GM18951 (cell line): Measurements from ENCODE around the gene TCF7L1.

Source experiments
- POLR2A ChIP-seq: IDR thresholded peaks from 4 replicates; pipeline ENCODE4 v1.6.1; 2011; ENCODE audit warnings: mild to moderate bottlenecking; ENCODE audit not compliant: insufficient read length, insufficient read depth; ENCODE audit errors: extremely low read depth
- in situ Hi-C: fragments of 300-500 bp; cut with MboI; formaldehyde crosslinking; loops from one replicate; pipeline ENCODE4 v1.12.0; 2022; ENCODE audit warnings: low sequenced_read_pairs, mixed read lengths, inconsistent platforms; ENCODE audit not compliant: unreplicated experiment

TCF7L1 gene

DNA sequence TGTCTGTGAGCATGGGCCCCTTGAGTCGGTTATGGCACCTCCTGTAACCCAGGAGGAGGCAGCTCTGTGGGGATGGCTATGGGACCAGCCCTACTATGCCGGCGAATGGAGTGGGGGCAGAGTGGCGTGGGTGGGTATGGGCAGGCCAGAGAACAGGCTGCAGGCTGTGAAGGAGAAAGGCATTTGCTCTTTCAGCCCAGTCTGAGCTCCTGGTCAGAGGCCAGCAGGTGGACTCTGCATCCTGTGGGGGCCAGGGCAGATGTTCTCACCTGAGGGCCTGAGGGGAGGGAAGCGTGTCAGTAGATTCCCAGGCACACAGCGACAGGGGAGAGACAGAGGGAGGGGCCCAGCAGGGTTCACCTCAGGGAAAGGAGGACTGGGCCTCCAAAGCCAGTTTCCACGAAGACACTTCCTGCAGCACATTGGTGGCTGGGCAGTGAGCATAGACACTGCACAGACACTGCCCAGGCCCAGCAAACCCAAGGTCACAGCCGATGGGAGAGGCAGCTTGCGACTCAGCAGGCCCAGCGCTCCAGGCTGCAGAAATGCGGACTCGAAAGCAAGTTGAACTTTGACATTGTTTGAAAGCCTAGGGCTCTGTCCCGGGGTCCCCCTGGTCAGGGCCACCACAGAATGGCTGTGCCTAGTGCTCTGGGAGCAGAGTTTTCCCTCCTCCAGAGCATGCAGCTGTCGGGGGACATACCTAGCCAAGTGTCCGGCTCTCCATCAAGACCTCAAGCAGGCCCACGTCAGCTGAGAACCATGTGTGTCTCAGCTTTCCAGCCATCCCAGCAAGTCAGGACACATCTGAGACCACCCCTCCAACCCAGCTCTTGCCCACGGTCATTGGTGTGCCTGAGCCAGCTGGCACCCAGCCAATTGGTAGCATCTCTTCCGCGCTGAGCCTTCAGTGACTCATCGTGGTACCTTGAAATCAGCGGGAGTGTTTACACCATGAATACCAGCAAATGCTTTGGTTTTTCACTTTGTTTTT is 140.8 kb downstream of the TCF7L1 start:
- TF ChIP-seq POLR2A: no peak
- in situ Hi-C loops: loop anchor here (10.0 kb wide), 1 partner anchor 209 kb away; no protein-coding TSS in a partner anchor

DNA sequence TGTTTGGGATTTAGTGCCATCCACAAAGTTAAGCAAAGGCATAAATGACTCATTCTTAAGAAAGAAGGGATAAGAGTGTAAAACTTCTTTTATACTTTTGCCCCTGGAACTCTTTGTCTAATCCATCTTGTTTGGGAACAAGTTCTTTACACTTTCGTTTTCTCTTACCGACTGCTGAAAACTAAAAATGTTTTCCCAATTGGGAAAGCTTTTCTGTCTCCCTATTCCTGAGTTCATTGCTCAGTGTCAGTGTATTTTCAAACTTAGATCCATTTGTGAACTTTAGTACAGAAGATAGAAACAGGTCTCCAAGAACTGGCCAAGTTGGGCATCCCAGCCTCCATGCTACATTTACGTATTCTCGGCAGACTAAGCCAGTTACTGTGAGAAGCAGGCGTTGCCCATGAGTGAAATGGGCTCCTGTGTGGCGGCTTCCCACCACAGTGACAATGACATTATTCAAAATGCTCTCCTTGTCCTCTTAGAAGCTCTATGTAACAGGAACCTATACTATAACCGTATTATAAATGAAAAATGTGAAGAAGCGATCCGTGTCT is 142.9 kb downstream of the TCF7L1 start:
- TF ChIP-seq POLR2A: no peak
- in situ Hi-C loops: loop anchor here (10.0 to 25.0 kb wide), 2 partner anchors 211 to 364 kb away; partner anchors contain the start of gene TMSB10

DNA sequence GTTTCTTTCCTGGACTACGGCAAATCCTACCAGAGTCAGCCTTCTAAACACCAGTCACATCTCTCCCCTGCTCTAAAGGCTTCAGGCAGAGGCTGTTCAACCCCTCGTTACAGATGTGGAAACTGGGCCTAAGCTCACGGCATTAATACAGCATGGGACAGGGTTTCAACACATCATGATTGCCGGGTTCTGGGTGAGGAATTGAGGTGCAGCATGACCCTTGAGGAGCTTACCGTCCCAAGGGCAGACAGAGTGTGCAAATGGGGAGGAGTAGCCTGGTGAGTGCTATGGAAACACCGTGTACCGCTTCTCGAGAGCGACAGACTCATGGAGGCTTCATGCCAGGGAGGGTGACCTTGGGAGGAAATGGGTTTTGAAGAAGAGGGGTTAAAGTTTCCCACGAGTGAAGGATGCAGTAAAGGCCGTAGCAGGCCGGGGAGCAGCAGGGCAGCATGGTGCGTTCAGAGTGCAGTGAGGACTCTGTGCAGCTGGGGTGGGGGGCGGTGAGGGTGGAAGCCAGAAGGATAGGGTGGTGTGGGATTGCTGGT is 143.5 kb downstream of the TCF7L1 start:
- in situ Hi-C loops: loop anchor here (10.0 to 25.0 kb wide), 2 partner anchors 212 to 364 kb away; partner anchors contain the start of gene TMSB10
- no peak for TF ChIP-seq POLR2A

DNA sequence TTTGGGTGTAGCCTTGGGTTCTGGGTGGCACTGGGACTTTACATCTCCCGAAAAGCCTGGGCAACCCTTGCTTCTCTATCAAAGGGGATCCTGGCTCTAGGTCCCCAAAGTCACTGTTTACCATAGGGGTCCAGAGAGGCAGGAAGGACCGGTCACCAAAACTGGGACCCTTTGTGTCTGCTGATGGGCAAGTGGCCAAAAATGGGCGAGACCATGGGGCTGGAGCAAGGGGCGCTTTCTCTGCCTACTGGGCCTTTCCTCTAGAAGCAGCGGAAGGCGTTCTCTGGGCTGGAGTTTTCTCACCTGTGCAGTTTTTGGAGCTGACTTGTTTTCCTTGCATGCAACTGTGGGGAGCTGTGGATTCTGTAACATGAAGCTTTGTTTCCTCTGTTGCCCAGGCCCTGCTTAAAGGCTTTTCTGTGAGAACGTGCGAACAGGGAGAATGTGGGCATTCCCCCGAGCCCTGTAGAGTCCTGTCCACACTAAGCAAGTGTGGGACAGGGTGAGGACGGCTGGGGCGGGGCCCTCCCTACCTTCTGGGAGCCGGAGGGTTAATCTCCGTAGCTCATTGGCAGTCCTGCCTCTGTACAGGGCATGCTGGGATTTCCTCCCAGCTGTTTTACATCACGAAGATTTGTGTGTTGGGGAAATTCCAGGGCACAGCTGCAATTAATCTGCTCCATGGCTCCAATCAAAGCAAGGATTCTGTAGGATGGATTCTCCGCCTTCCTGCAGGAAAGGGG is 144.4 kb downstream of the TCF7L1 start:
- in situ Hi-C loops: loop anchor here (10.0 to 25.0 kb wide), 2 partner anchors 213 to 365 kb away; partner anchors contain the start of gene TMSB10
- no peak for TF ChIP-seq POLR2A

DNA sequence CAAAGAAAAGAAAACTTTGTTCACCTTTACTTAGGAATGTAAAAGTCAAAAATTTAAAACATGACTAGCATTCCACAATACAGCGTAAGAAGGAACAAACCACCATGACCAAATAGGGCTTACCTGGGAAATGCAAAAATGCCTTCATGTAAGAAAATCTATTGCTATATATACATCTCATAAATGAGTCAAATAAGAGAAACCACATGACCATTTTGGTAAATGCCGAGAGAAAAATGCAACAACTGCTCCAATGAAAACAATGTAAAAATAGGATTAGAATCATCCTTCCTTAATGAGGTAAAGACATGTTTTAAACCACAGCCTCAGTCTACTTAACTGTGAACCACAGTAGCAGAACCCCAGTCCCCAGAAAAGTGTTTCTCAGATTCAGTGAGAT is 145.2 kb downstream of the TCF7L1 start:
- in situ Hi-C loops: loop anchor here (10.0 to 25.0 kb wide), 2 partner anchors 214 to 366 kb away; partner anchors contain the start of gene TMSB10

DNA sequence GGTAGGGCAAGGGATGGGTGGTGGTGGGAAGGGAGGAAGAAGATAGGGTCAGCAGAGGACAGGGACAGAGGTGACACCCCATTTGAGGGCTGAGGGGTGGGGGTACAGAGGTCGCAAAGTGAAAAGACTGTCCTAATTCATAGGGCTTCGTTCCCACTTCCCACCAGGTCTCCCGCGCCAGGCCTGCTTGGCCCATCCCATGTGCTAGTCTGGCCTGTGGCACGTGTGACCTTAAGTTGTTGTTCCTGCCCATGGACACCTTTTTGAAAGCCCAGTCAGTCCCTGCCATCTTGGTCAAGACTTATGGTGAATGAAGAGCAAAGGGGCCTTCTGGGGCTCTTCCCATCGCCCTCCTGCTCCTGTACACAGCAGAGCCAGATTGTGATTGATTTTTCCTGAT is 148.4 kb downstream of the TCF7L1 start:
- in situ Hi-C loops: loop anchor here (25.0 kb wide), 1 partner anchor 369 kb away; the partner anchor contains the start of gene TMSB10
- no peak for TF ChIP-seq POLR2A

More for the DNA sequence above, 145.2 kb downstream of the TCF7L1 start:
- no peak for TF ChIP-seq POLR2A

DNA sequence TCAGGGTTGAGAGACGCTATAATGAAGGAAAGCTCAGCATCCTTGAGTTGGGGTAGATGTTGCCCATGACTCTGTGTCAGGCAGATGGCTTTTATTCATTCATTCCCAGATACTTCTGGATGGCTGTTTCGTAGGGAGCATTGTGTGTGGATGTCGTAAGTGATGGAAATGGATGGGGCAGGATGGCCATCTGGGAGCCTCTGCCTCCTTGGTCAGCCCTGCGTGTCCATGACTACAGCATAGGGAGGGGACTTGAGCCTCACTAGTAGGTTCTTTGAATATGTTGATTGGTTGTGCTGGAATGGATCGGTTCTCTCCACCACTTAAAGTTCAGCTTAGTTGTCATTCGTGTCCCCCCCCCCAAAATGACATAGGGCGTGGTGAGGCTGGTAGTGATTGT is 149.7 kb downstream of the TCF7L1 start:
- no peak for TF ChIP-seq POLR2A
- in situ Hi-C loops: loop anchor here (25.0 kb wide), 1 partner anchor 371 kb away; the partner anchor contains the start of gene TMSB10

DNA sequence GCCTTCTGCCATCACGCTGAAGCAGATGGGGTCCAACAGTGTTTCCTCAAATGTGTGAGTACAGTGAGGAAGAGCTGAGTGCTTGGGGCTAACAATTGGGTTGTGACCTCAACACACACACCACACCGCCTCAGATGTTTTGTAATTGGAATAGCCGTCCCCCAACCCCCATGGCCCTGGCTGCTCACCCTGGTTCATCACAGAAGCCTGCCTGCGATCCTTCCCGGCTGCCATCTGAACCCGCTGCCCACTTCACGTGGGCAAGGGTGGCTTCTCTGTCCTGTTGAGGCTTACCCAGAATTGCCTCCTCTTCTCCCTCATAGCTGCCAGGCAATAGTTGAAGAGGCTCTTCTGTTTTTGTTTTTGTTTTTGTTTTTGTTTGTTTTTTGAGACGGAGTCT is 150.4 kb downstream of the TCF7L1 start:
- no peak for TF ChIP-seq POLR2A
- in situ Hi-C loops: loop anchor here (25.0 kb wide), 1 partner anchor 371 kb away; the partner anchor contains the start of gene TMSB10

DNA sequence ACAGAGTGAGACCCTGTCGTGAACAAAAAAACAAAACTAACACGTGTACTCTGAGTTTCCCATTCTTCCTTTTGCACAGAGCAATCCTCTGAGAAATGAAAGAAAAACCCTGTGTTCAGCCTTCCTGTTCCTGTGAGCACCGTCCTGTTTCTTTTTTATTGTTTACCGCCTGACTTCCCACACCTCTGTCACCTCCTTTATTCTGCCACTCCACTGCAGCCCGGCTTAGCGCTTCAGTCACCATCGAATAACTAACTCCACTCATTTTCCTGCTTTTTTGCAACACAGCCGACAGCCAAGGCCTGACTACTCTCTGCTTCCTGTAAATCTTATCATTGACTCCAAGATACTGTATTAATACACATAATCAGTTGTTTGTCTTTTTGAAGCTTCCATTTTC is 153.7 kb downstream of the TCF7L1 start:
- in situ Hi-C loops: loop anchor here (25.0 kb wide), 1 partner anchor 375 kb away; the partner anchor contains the start of gene TMSB10
- TF ChIP-seq POLR2A: no peak

DNA sequence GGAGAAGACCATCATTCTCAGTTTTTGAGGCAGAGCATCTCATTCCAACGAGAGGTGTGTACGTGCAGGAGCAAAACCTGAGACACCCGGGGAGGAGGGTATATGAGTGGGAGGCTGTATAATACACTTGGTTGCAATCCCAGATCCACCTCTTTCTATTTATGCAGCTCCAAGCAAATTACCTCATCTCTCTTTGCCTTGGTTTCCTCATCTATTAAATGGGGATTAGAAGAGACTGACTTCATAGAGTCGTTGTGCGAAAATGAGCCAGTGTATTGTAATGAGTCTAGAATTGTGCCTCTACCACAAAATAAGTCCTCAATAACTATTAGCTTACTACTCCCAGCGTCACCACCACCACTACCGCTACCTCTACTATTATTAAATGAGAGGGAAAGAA is 154.5 kb downstream of the TCF7L1 start:
- in situ Hi-C loops: loop anchor here (25.0 kb wide), 1 partner anchor 375 kb away; the partner anchor contains the start of gene TMSB10
- TF ChIP-seq POLR2A: no peak

DNA sequence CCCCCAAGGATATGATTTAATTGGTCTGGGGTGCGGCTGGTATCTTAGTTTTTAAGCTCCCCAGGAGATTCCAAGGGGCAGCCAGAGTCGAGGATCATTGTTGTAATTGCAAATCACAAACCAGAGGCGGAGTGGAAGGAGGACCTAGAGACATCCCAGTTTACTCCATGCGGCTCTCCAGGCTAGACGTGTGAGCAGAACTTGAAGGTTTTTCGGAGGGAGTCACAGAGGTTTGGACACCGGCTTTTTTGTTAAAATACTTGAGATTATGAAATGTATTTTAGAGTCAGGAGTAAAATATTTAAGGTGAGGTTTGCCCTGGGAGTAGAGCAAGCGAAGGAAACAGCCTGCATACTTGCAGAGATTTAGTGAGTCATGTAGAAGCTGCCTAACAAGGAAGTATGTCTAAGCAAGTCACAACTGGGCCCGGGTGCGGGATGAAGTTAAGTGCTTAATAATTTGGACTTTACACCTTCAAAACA is 155.1 kb downstream of the TCF7L1 start:
- in situ Hi-C loops: loop anchor here (25.0 kb wide), 1 partner anchor 376 kb away; the partner anchor contains the start of gene TMSB10
- TF ChIP-seq POLR2A: no peak
